HG03432 (cell line): ENCODE data around the gene IL20RB.

Source experiments
- ATAC-seq: cut with Tn5 transposase; IDR thresholded peaks from one replicate; pipeline ENCODE4 v1.9.1; 2021; ENCODE audit warnings: mild to moderate bottlenecking, moderate library complexity; ENCODE audit not compliant: unreplicated experiment

IL20RB gene

DNA sequence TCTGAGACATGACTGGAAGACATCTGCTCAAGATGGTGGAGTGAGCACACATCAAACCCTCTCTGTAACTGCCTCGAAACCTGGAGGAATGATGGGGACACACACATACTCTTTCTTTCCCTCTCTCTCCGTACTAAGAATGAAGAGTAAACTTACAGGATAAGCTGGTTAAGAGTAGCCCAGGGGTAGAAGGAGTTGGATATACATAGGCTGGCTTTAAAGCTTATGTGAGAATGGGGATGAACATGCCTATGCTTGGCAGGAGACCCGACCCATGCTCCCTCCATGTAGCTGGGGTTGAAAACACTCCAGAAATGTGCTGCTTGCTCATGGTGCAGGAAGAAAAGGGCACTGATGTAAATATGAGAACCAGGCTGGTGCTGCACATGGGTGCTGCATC is 68.9 kb downstream of the IL20RB start:
- ATAC-seq = no peak

DNA sequence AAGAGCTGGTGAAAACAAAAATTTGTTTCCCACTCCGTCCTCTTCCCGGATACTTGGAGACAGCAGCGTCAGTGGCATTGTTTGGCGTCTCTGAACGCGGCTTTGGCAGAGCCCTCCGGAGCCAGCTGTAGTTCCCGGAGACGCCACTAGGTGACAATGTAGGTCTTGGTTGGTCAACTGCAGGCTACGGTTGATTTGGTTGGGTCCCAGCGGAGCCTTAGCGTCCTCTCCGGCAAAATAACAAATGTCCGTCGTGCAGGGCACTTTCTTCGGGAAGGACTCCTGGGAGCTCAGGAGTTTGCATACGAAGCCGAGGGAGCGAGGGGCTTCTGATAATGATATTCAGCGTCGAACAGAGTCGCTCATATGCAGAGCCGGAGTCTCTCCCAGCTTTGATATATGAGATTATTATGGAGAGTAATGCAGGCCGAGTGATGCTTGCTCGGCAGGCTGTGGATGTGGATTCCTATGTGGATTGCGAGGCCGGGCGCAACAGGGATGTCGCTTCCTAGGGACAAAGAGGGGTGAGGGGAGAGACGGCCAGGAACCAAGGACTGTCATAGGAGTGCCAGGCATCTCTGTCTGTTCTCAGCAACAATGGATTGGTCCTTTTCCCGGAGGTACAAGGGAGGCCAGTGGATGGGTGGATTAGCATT is 74.8 kb downstream of the IL20RB start:
- peak; percentile 89 for ATAC-seq

GRCh38 chr3:137035631-137036030 is 77.8 kb downstream of the IL20RB start:
- peak; percentile 55 for ATAC-seq

- ATAC-seq = no peak
Observed at GRCh38 chr3:137039570-137039969, 81.8 kb downstream of the IL20RB start.

GRCh38 chr3:137041251-137041650 is 83.5 kb downstream of the IL20RB start:
- no peak for ATAC-seq

- no peak for ATAC-seq
Observed at GRCh38 chr3:137041686-137042085, 83.9 kb downstream of the IL20RB start.

- ATAC-seq = no peak
Observed at GRCh38 chr3:137046747-137047146, 89.0 kb downstream of the IL20RB start.

DNA sequence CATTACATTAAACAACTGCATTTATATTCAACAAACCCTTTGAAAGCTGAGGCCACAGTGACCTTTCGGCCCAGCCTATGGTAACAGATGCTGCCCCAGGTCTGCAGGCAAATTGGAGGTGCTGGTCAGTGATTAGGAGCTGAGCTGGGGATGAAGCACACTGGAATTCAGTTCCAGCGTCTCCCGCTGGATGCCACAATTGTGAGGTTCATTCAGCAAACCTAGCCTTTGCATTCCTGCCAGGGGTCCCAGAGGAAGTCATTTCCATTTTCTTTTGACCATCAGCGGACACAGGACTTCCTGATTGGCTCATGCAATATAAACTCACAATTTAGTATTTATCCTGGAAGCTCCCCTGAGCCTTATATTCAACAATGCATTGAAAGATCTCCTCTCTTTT is 89.5 kb downstream of the IL20RB start:
- ATAC-seq = no peak

GRCh38 chr3:137050281-137050680 is 92.5 kb downstream of the IL20RB start:
- no peak for ATAC-seq

DNA sequence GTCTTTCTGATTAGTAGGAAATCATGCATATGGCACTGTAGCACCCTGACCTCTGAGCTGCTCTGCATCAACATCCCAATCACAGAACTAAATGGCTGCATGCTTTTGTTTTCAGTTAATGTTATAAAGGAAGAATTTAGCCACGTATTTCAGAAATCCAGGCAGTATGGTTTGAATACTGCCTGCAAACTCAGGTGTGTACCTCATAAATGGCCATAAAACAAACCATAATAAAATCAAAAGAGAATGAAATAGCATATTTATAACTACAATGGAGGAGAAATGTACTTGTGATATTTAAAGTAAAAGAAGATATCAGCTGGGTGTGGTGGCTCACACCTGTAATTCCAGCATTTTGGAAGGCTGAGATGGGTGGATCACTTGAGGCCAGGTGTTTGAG is 94.5 kb downstream of the IL20RB start:
- ATAC-seq = no peak
